NCI-H2107 treated with DMSO at 0.1 percent for 48 hours (cell line): ENCODE results near the gene KRAS.

Source experiments
- DNase-seq: peaks from one replicate; lab custom pipeline; 2025; ENCODE audit not compliant: unreplicated experiment; lab: John Stamatoyannopoulos, UW

The KRAS gene

GRCh38 chr12:25197608-25198007, 53.1 kb downstream of the KRAS start:
- DNase-seq, result no peak

GRCh38 chr12:25195056-25195971, 55.4 kb downstream of the KRAS start, which contains the start of the genes DNAI7 and ETFRF1:
DNAI7 (minus strand) TSS chr12:25195160; CDS start chr12:25195078, 82 bp downstream.
ETFRF1 (plus strand) TSS chr12:25195237; CDS start chr12:25203957, 8,720 bp downstream.
- DNase-seq, result peak; percentile 94

DNA sequence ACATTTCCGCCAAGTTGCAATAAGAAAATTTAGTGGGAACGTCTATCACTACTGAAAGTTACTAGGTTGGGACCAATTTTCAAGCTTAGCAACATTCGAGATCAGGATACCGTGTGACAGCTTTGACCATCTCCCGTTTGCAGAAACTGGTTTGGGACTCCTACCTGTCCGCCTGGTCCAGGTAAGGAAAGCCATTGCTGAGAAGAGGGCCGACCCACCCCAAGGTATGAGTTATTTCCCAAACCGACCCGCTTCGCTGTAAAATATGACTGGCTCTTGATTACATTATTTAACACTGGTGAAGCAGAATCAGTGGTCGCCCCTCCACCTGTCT, 56.0 kb downstream of the KRAS start:
- no peak for DNase-seq

- DNase-seq, result no peak
Observed at GRCh38 chr12:25194214-25194613, 56.5 kb downstream of the KRAS start.

DNA sequence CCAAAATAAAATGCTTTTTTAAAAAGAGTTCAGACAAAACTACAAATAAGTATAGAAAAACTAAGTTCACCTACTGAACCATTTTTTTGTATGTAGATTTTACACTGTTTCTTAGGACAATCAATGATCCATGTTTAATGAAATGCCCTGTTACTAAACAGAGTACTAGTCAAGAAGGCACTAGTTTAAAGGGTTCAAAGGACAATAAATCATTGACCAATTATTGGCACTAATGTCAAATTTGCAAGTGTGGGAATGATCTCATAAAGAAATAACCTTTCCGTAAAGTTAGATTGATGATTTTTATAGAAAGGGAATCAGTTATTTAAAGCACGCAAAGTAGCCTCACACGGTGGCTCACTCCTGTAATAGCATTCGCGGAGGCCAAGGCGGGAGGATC, 59.9 kb downstream of the KRAS start:
- no peak for DNase-seq

DNA sequence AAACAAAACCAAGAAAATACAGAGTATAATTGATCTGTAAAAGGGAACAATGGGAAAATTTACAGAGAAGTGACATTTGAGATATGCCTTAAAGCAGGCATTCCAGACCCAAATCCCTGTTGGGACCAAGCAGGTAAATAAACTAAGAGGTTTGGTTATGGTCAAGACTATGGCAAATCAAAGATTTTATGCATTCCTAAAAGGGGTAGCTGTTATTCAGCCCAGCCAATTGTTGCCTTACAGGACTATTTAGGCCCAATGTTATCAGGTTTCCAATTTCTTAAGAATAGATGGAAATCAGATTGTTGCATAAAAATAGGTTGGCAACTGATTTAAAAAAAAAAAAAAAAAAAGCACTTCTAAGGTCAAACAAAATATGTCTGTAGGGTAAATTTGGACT, 61.1 kb downstream of the KRAS start:
- no peak for DNase-seq

DNA sequence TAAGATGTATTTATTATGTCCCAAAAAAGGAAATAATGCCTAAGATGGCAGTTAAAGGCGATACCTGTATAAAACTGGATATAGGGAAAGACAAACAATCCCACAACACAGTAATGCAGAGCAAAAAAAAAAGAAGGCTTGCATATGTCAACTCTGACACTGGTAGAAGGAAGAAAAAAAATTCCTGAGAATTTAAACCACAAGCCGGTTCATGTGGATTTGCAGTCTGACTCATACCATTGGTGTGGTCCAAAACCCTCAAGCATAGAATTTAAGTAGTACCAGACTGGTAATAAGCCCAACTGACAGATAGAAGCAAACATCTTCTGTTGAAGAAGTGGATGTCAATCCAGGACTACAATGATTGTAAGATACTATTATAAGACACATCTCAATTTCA, 62.9 kb downstream of the KRAS start:
- no peak for DNase-seq

GRCh38 chr12:25186788-25187402, 63.8 kb downstream of the KRAS start:
- DNase-seq, result no peak

DNA sequence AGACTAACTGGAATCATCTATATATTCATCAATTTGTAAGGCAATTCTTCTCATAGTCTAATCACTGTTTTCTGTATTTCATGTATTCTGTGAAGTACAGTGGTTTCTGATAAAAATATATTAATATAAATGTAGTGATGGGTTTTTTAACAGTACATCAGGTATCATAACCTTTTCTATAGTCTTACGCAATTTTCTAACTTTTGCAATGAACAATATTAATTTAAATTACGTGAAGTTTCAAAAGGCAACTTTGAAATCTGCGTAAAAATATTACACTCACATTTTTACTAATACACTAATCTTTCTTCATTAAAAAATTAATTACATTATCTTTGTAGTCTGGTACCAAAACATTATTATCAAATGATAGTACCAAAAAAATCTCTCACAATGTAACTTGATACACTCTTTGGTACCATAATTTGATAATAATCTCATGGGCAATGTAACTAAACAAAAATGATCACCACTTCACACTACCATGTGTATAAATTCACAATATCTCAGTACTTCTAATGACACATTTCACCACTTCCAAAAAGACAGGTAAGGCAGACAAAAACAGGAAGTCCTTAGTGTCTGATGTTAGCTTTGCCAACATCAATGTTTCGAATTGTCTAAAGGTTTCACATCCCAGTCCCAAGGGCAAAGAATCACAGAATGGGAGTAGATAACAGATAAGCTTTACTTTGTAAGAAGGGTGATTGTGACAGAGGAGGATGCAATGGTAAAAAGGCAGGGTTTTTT, 64.5 kb downstream of the KRAS start:
- DNase-seq, result no peak

GRCh38 chr12:25184132-25184531, 66.6 kb downstream of the KRAS start:
- DNase-seq, result no peak

- DNase-seq, result no peak
Observed at GRCh38 chr12:25182765-25183164, 68.0 kb downstream of the KRAS start.

DNA sequence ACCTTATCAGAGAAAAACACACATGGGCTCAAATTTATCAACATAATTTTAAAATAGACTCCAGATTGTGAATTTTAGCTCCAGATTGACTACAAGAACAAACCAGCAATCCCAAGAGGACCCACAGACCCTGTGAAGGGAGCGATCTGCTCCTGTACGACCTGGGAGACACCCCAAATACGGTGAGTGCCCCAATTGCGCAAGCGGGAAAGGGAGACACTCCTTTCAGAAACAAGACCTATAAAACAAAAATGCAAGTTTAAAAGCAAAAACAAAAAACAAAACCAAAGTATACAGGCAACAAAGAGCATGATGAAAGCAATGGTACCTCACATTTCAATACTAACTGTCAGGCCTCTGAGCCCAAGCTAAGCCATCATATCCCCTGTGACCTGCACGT, 87.9 kb downstream of the KRAS start:
- DNase-seq, result no peak

- no peak for DNase-seq
Observed at GRCh38 chr12:25156061-25156460, 94.7 kb downstream of the KRAS start.

DNA sequence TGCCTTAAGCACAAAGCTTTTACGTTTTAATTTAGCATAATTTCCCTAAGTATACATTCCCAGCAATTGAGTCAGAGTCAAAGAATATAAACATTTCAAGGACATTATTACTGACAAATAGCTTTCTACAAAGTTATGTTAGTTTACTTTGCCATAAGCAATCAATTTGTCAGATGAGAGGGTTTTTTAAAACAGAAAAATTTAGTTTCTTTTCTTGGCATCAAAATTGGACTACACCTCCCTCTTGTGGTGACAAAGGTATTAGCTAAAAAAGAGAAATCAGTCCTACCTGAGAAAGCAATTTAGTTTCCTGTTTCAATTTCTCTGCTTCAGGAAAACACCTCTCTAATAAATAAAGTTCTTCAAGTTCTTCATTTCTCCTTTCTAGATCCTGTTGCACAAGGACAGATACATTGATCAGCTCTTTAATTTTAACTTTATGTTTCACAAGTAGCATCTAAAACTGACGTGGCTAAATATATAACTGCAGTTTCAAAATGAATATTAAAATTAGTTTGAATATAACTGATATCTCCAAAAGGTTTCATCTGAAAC, 95.6 kb downstream of the KRAS start:
- peak; percentile 41 for DNase-seq
